GM15510 (cell line): ENCODE measurements around the gene EXOC3L4.
A peak's percentile ranks its signal among the peaks of the same experiment; 100 is the strongest.

Experiments used
- POLR2A ChIP-seq: IDR thresholded peaks from 3 replicates; pipeline ENCODE4 v1.6.1; 2011; ENCODE audit warnings: borderline replicate concordance; ENCODE audit not compliant: insufficient read length; ENCODE audit errors: extremely low read depth

EXOC3L4 gene

GRCh38 chr14:103094406-103095209 is at the start of gene EXOC3L4:
TSS of gene EXOC3L4 (plus strand) at chr14:103094725. CDS start at chr14:103100220, 5,495 bp downstream.
- no peak for TF ChIP-seq POLR2A

GRCh38 chr14:103045371-103045869 is 49.1 kb upstream of the EXOC3L4 start:
- TF ChIP-seq POLR2A: no peak

GRCh38 chr14:103050935-103051334 is 43.6 kb upstream of the EXOC3L4 start:
- no peak for TF ChIP-seq POLR2A

GRCh38 chr14:103052407-103052806 is 42.1 kb upstream of the EXOC3L4 start:
- no peak for TF ChIP-seq POLR2A

- no peak for TF ChIP-seq POLR2A
Measured at GRCh38 chr14:103055695-103056094, 38.8 kb upstream of the EXOC3L4 start.

- TF ChIP-seq POLR2A: no peak
Measured at GRCh38 chr14:103056322-103057027, 38.0 kb upstream of the EXOC3L4 start.

- no peak for TF ChIP-seq POLR2A
Measured at GRCh38 chr14:103057028-103057371, 37.5 kb upstream of the EXOC3L4 start.

GRCh38 chr14:103057372-103058163 is 37.0 kb upstream of the EXOC3L4 start, which contains the start of gene CDC42BPB:
TSS of gene CDC42BPB (minus strand) at chr14:103057549. CDS start at chr14:103057173, 376 bp downstream.
- TF ChIP-seq POLR2A: peak; percentile 33

- TF ChIP-seq POLR2A: no peak
Measured at GRCh38 chr14:103058164-103059055, 36.1 kb upstream of the EXOC3L4 start.

GRCh38 chr14:103059556-103059955 is 35.0 kb upstream of the EXOC3L4 start:
- no peak for TF ChIP-seq POLR2A

GRCh38 chr14:103061482-103061976 is 33.0 kb upstream of the EXOC3L4 start:
- no peak for TF ChIP-seq POLR2A

GRCh38 chr14:103064436-103064835 is 30.1 kb upstream of the EXOC3L4 start:
- TF ChIP-seq POLR2A: no peak

GRCh38 chr14:103064978-103065377 is 29.5 kb upstream of the EXOC3L4 start:
- TF ChIP-seq POLR2A: no peak

- TF ChIP-seq POLR2A: no peak
Measured at GRCh38 chr14:103065861-103066260, 28.7 kb upstream of the EXOC3L4 start.
